Keratinocyte (primary cell): ENCODE data around the gene MLN. TPM values are rescaled to one million over a fixed set of nuclear protein-coding genes. Genes with fewer than 3 reads are reported as not detected.

Experiments used
- DNase-seq: peaks from one replicate; pipeline ENCODE4 v3.0.0-alpha.2; 2011; ENCODE audit warnings: low read depth, missing footprints, low spot score
- FAIRE-seq: peaks from 2 replicates; lab custom pipeline; 2011; peaks lifted over from hg19 to GRCh38; lab: Jason Lieb, UNC
- H2AFZ ChIP-seq: 2 replicates; pipeline ENCODE4 v1.6.0; 2012; ENCODE audit warnings: low read length, control low read depth, inconsistent platforms; ENCODE audit not compliant: control insufficient read depth
- H3K27ac ChIP-seq: 2 replicates; pipeline ENCODE4 v1.5.1; 2011; ENCODE audit warnings: low read length; ENCODE audit not compliant: control insufficient read depth, insufficient read depth
- H3K27me3 ChIP-seq: 3 replicates; pipeline ENCODE4 v1.6.0; 2011; ENCODE audit warnings: low read length; ENCODE audit not compliant: control insufficient read depth, insufficient read depth; ENCODE audit errors: extremely low read depth
- H3K36me3 ChIP-seq, 2 experiments: 2 replicates in 1 of 2; 3 replicates in 1 of 2; pipeline ENCODE4 v1.5.1; 2011; ENCODE audit warnings: low read length in 2 of 2, mild to moderate bottlenecking in 1 of 2; ENCODE audit not compliant: control insufficient read depth in 2 of 2, insufficient read depth in 2 of 2; ENCODE audit errors: extremely low read depth in 1 of 2
- H3K4me1 ChIP-seq: 3 replicates; pipeline ENCODE4 v1.5.1; 2011; ENCODE audit warnings: low read length; ENCODE audit not compliant: control insufficient read depth, insufficient read depth; ENCODE audit errors: extremely low read depth
- H3K4me2 ChIP-seq: 3 replicates; pipeline ENCODE4 v1.6.0; 2011; ENCODE audit warnings: low read depth, low read length; ENCODE audit not compliant: control insufficient read depth, insufficient read depth; ENCODE audit errors: extremely low read depth
- H3K4me3 ChIP-seq, 3 experiments: fragments of 200-600 bp in 1 of 3; sonication (generic) in 1 of 3; 2 replicates in 2 of 3; 3 replicates in 1 of 3; pipeline ENCODE4 v1.5.1; 2011 to 2016; ENCODE audit warnings: low read length in 3 of 3, mild to moderate bottlenecking in 3 of 3, control low read depth in 2 of 3, inconsistent platforms in 1 of 3, low read depth in 1 of 3, mixed read lengths in 1 of 3, mixed run types in 1 of 3, moderate library complexity in 1 of 3; ENCODE audit not compliant: control insufficient read depth in 2 of 3, insufficient read depth in 2 of 3; ENCODE audit errors: extremely low read depth in 1 of 3
- H3K79me2 ChIP-seq: 2 replicates; pipeline ENCODE4 v1.6.0; 2012; ENCODE audit warnings: low read length; ENCODE audit not compliant: control insufficient read depth, insufficient read depth
- H3K9ac ChIP-seq: 3 replicates; pipeline ENCODE4 v1.6.0; 2011; ENCODE audit warnings: low read length; ENCODE audit not compliant: control insufficient read depth, insufficient read depth; ENCODE audit errors: extremely low read depth
- H3K9me1 ChIP-seq: 3 replicates; pipeline ENCODE4 v1.6.0; 2011; ENCODE audit warnings: low read length; ENCODE audit not compliant: control insufficient read depth, insufficient read depth; ENCODE audit errors: extremely low read depth
- H3K9me3 ChIP-seq: 2 replicates; pipeline ENCODE4 v1.5.1; 2012; ENCODE audit warnings: low read depth, low read length; ENCODE audit not compliant: control insufficient read depth
- H4K20me1 ChIP-seq: 3 replicates; pipeline ENCODE4 v1.6.0; 2011; ENCODE audit warnings: low read length; ENCODE audit not compliant: control insufficient read depth, insufficient read depth; ENCODE audit errors: extremely low read depth
- EZH2 ChIP-seq: IDR thresholded peaks from one replicate; pipeline ENCODE4 v1.6.1; 2012; ENCODE audit warnings: inconsistent platforms, mild to moderate bottlenecking, low read length, moderate library complexity
- dilution Hi-C: fragments of 300-500 bp; cut with MboI; formaldehyde crosslinking; loops from one replicate; pipeline ENCODE4 v1.7.0; 2020; ENCODE audit warnings: low sequenced_read_pairs; ENCODE audit not compliant: extremely low pct_ligation_motif_present
- polyA plus RNA-seq, 5 experiments: library from polyadenylated mRNA; depleted of rRNA in 3 of 5; stranded (reverse) in 3 of 5; stranded (forward) in 1 of 5; unstranded in 1 of 5; fragments of >200 nt; gene quantifications; 1 replicate in 1 of 5; 2 replicates in 3 of 5; 3 replicates in 1 of 5; pipeline versions ENCODE4 v1.2.1 to v1.2.3, GENCODE V29; 2011 to 2012; ENCODE audit warnings: missing spikeins in 2 of 5, low read depth in 1 of 5, low replicate concordance in 1 of 5
- TF ChIP-seq, protein P1 (sequence below), 3 experiments: IDR thresholded peaks in 1 of 3; conservative IDR thresholded peaks in 1 of 3; optimal IDR thresholded peaks in 1 of 3; 2 replicates in 2 of 3; 3 replicates in 1 of 3; pipeline versions ENCODE3 to v1.5.1; 2011; ENCODE audit warnings: low read length in 3 of 3, mild to moderate bottlenecking in 3 of 3, moderate library complexity in 2 of 3, control low read depth in 1 of 3, inconsistent platforms in 1 of 3; ENCODE audit not compliant: insufficient read depth in 2 of 3; ENCODE audit errors: extremely low read depth in 1 of 3

Gene MLN
- polyA plus RNA-seq, 1 donor (not counting 4 experiments of a cell fraction or from before 2014, with no cell fraction given): not detected

DNA sequence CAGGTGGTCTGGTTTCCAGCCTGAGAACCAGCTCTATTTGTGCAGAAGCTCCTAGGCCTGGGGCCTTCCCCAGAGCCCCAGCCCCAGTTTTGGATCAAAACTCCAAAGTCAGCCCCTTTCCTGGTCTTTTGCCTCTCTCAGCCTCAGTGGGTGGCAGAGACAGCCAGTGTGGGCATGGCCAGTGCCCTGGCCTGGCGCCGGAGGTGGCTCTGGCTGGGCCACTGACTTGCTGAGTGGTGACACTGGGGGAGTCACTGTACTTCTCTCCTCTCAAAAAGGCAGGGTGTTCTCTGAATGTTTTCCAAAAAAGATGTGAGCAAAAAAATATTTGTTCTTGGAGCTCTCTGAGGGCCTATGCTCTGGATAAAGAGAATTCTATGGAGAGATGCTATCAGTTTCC is 20.0 kb upstream of the MLN start:
- Histone ChIP-seq H3K27me3 (no peaks in the 10 kb centered on the region), H3K4me2 (no peak overlapping the region), H3K27ac (no peak overlapping the region), H2AFZ (no peak overlapping the region), H3K4me1 (peaks cover 7% of the 10 kb centered on the region), H3K9me1 (no peaks in the 10 kb centered on the region), H3K36me3 (no peaks in the 10 kb centered on the region), H3K4me3 (no peak overlapping the region), H3K79me2 (no peaks in the 10 kb centered on the region), H3K9me3 (no peaks in the 10 kb centered on the region), H4K20me1 (no peaks in the 10 kb centered on the region), H3K9ac (no peak overlapping the region)
- TF ChIP-seq, protein P1, sequence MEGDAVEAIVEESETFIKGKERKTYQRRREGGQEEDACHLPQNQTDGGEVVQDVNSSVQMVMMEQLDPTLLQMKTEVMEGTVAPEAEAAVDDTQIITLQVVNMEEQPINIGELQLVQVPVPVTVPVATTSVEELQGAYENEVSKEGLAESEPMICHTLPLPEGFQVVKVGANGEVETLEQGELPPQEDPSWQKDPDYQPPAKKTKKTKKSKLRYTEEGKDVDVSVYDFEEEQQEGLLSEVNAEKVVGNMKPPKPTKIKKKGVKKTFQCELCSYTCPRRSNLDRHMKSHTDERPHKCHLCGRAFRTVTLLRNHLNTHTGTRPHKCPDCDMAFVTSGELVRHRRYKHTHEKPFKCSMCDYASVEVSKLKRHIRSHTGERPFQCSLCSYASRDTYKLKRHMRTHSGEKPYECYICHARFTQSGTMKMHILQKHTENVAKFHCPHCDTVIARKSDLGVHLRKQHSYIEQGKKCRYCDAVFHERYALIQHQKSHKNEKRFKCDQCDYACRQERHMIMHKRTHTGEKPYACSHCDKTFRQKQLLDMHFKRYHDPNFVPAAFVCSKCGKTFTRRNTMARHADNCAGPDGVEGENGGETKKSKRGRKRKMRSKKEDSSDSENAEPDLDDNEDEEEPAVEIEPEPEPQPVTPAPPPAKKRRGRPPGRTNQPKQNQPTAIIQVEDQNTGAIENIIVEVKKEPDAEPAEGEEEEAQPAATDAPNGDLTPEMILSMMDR (optimal IDR thresholded peaks at IDR 0.05 in 1 of 3, IDR thresholded peaks at IDR 0.05 in 1 of 3, conservative IDR thresholded peaks at IDR 0.05 in 1 of 3; ENCODE audit: extremely low read depth in 1 of 3, insufficient read depth in 2 of 3, low read length in 3 of 3): no peak
- no peak for TF ChIP-seq EZH2
- DNase-seq (no peak), FAIRE-seq (no peak)
- dilution Hi-C loops: no loop called here

DNA sequence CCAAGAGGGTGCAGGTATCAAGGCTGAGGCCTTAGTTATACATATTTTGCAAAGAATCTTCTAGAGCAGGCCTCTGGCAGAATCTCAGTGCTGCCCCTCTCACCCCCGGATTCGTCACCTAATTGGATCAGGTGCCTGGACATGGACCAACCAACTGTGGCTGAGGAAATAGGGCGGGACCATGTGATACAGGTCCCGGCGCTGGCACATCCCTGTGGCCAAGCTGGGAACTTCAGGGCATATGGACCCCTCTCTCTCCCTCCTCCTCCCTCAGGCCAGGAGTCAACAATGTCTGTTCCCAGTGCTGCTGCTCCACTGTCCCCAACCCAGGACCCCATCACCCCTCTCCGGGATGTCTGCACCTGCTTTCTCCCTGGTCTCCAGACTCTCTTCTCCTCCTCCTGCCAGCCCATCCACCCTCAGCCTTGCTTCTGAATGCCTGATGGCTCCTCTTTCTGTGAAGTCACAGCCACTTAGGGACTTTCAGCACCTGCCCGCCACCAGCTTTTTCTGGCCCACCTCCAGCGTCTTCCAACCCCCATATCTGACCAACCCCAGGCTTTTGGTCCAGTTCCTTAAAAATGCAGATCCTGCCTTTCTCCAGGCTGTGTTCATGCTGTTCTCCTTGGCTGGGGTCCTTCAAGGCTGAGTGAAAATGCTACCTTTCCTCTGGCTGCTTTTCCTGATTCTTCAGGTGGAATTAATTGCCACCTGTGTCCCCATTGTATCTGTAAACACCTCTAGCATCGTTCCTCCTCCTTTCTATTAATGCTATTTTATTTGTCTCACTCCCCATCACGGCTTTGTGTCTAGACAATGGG is 19.0 kb upstream of the MLN start:
- no peaks in the 10 kb centered on the region for H3K27me3 ChIP-seq
- DNase-seq (no peak), FAIRE-seq (no peak)
- H3K4me1 ChIP-seq: peaks cover 7% of the 10 kb centered on the region
- no peaks in the 10 kb centered on the region for H3K36me3 ChIP-seq
- no peak overlapping the region for H2AFZ ChIP-seq
- H3K4me3 ChIP-seq: no peak overlapping the region
- H3K9ac ChIP-seq: no peak overlapping the region
- H3K9me1 ChIP-seq: no peaks in the 10 kb centered on the region
- H4K20me1 ChIP-seq: no peaks in the 10 kb centered on the region
- no peak overlapping the region for H3K4me2 ChIP-seq
- no peak overlapping the region for H3K27ac ChIP-seq
- dilution Hi-C loops: no loop called here
- TF ChIP-seq, protein P1 (optimal IDR thresholded peaks at IDR 0.05 in 1 of 3, IDR thresholded peaks at IDR 0.05 in 1 of 3, conservative IDR thresholded peaks at IDR 0.05 in 1 of 3; ENCODE audit: extremely low read depth in 1 of 3, insufficient read depth in 2 of 3, low read length in 3 of 3): peak; percentile 22 to 46 (median 34)
- no peak for TF ChIP-seq EZH2
- no peaks in the 10 kb centered on the region for H3K9me3 ChIP-seq
- H3K79me2 ChIP-seq: no peaks in the 10 kb centered on the region
